GM15510 (cell line): ENCODE results near the gene NPIPB8.

Source experiments
- POLR2A ChIP-seq: IDR thresholded peaks from 3 replicates; pipeline ENCODE4 v1.6.1; 2011; ENCODE audit warnings: borderline replicate concordance; ENCODE audit not compliant: insufficient read length; ENCODE audit errors: extremely low read depth

Gene NPIPB8

DNA sequence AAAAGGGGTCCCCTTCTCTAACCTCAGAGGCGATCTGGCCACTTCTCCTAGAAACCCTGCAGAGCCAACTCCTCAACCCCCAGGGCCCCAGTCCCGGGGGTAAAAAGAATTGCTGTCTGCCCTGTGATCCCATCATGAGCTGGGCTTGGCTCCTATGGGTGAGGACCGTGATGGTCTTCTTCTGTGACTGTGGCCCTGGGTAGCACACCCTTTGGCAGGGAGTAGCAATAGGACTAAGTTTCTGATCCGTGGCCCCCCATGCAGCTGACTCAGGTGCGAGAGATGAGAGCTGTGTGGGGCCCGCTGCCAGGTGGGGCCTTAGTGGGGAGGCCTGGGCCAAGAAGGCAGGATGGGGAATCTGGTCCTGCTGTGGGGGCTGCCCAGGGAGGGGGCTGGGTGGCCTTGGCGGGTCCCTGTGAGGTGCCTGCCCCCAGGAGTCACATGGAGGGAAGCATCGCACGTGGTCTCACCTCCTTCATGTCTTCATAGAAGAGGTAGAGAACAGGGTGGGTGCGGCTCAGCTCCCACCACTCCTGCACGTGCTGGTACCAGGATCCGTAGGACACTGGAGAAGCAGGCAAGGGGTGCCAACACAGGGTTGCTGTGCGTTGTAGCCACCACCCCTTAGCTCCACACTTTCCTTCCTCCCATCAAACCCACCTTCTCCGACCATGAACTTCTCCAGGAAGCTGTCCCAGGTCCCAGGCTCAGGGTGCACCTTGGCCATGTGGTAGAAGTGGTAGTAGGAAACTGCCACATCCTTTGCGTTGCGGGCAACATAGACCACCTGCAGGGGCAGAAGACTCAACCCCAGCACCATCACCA, 31.4 kb upstream of the NPIPB8 start:
- no peak for TF ChIP-seq POLR2A

DNA sequence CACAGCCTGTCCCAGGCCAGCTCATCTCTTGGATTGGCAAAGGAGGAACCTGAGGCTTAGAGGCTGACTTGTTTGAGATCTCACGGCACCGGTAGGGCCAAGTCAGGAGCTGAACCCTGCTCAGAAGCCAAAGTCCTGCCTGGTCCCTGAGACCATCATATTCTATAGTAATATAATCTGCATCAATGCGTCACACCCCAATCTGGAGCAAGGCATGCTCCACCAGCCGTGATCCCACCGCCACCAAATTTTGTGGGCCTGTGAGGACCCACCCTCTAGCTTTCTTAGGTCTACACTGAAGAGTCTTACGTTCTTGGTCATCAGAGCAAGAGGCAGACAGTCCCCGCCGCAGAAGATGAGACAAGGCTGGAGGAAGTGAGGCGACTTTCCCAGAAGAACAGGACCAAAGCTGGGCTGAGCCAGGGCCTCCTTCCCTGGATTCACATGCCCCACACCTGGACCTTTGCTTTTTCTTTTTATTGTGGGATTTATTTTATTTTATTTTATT, 30.7 kb upstream of the NPIPB8 start:
- no peak for TF ChIP-seq POLR2A

DNA sequence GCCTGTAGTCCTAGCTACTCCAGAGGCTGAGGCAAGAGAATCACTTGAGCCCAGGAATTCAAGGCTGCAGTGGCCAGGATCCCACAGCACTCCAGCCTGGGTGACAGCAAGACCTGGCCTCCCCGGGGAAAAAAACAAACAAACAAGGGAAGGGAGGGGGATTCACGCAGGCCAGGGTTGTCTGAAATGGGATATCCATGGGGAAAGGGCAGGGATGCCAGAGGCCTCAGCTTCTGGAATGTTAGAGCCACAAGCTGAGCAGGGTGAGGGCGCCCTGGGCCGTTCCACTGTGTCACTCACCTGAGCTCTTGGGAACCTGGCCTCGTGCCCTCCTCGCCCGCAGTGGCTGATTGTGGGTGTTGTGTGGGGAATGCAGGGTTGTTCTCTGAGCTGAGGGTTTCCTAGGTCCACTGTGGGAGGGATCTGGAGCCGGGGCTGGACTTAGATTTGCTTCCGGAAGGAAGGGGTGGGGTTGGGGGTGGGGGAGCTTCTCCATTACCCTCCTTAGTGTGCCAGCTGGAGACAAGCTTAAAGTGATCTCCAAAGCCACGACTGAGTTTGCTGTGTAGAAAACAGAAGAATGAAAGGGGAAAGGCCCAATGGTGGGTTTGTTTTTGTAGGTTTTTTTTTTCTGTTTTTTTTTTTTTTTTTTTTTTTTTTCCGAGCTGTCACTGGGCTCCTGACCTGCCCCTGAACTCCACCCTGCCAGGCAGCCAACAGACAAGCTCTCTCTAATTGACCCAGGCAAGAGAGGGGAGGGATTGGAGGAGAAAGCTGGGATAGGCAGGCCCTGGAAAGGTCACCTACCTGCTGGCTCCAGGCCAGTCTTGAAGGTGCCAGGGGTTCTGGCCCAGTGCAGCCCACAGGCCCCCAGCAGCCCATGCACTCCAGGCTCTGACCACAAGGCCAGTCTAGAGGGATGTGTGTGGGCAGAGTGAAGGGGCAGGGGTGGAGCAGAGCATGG, 28.0 kb upstream of the NPIPB8 start, which contains the start of gene SULT1A1:
TSS of gene SULT1A1 (minus strand) at position 414 of the 964 bp plus-strand sequence. CDS start 1,189 bp downstream, outside the sequence.
- no peak for TF ChIP-seq POLR2A

DNA sequence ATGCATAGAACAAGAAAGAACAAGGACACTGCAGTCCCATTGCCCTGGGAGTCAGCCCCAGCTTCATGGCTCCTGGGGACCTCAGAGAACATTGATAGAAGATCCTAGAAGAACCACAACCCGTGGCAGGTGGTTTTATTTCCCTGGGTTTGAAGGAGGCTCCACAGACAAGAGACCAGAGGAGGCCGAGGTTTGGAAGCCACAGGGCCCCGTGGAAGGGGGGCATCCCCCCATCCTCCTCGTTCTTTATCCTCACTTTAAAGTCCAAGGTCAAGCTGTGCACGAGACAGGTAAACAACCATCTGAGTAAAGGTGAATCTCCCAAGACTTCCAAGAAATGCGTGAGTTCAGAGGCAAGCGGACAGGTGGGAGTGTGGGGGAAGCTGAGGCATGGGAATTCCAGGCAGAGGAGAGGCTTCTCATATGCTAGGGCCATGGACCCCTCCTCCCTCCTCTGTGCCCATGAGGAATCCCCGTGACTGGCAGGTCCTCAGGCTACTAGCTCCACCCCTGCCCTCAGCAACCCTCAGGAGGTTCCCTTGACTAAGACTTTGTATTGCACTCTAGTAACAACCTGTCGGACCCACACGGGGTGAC, 27.2 kb upstream of the NPIPB8 start:
- no peak for TF ChIP-seq POLR2A

DNA sequence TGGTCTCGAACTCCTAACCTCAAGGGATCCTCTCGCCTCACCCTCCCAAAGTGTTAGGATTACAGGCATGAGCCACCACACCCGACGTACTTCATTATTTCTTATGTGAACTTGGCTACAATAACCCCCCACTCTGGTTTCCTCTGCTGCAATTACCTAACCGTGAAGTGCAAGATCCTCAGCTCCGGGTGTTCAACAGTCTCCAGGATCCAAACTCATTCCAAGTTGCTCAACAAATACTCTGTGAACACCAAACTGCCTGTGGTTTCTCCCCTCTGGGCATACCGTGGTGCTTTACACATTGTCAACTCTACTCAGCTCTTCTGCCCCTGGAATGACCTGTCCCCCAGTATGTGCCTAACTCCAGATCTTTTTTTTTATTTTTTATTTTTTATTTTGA, 21.2 kb upstream of the NPIPB8 start:
- TF ChIP-seq POLR2A, result no peak

DNA sequence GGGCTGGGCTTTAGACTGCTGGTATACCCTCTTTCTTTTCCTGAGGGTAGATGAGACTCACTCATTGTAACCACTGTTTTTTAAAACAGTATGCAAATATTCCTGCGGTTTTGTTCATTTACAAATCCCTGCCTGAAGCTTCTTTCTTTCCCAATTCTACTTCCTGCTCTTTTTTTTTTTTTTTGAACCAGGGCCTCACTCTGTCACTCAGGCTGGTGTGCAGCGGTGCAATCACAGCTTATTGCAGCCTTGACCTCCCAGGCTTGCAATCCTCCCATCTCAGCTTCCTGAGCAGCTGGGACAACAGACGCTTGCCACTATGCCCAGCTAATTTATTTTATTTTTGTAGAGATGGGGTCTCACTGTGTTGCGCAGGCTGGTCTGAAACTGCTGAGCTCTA, 20.0 kb upstream of the NPIPB8 start:
- no peak for TF ChIP-seq POLR2A

DNA sequence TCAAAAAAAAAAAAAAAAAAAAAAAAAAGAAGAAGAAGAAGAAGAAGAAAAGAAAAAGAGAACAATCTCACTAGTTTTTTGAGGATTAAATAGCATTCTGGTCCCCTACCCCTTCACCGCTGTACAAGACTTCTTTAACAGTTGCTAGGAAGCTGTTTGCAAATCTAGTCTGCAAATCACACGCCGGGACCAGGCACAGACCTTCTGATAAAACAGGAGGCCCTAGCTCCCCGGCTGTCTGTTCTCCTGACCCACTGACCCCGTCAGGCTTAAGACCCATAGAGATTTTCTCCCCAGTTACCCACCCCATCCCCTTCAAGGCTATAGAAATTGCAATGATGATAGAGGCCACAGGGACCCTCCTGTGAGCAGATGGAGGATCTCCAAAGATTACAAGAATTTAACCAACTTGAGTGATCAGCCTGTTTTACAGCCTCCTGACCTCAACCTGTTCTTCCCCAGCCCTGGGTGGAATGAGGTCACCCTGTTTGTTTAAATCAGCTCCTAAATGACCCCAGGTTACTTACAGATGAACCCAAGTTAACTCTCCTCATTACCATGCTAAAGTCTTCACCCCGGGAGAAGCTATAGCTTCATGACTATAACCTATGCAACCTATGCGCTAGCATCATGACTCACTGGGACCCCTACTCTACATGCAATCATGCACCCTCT, 16.2 kb upstream of the NPIPB8 start:
- no peak for TF ChIP-seq POLR2A

DNA sequence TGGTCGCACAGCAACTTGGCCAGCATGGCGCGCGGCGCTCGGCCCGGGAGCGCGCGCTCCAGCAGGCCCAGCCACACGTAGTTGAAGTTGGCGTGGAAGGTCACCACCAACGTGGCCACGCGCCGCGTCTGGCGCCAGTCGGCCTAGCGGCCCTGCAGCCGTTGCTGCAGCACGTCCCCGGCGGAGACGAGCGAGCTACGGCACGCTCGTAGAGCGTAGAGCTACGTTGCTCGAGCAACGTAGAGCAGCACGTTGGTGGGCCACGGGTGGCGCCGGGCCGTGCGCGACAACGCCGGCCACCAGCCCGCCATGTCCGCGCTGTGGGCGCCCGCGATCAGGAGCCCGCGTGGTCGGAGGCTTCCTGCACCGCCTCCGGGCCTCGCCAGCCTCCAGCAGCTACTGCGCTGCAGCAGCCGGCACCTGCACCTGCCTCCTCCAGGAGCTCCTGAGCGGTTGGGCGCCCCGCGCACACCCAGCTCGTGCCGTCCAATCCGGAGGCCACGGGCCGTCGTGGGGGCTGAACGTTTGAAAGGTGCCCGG, 14.6 kb upstream of the NPIPB8 start:
- TF ChIP-seq POLR2A, result no peak
